ENCODE data around the gene CHCHD3.

The CHCHD3 gene

DNA sequence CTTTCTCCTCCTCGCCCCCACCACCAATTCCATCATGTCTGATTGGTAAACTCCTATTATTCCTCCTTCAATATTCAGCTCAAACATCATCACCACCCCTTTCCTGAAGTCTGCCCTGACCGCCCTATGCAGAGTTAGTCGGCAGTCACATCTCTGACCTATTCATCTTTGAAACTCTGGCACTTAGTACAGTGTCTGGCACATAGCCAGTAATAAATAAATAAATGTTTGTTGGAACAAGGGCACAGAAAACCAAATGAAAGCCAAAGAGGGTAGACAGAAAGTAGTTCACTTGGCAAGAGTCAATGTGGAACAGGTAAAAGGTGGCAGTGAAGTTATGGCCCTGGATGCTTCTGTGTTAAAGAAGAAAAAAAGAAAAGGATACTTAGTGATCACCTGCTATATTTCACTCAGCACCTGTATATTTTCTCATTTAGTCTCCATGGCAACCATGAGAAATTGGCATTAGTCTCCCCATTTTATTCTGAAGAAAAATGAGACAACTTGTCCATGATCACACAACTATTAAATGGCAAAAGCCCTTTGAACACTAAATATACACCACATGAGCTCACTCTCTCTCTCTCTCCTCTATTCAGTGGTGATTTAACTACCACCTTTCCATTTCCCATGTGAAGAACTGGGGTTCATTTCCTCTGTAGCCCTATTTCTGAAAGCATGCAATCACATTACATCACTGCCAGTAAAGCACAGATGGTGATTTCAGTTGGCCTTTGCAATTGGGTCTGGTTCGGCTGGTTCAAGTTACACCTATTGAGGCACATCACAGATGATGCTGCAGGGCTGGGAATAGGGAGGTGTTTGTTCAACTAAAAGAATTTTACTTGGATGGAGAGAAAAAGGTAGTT is 25.3 kb downstream of the CHCHD3 start:
- TF ChIP-seq ZNF565 (CRISPR knock-in tag; conservative IDR thresholded peaks at IDR 0.05; ENCODE audit: low read depth) = no peak
- TF ChIP-seq SNAI2 (CRISPR knock-in tag; IDR thresholded peaks at IDR 0.05) = no peak
- TF ChIP-seq ZNF8 (CRISPR knock-in tag; IDR thresholded peaks at IDR 0.05) = no peak
- TF ChIP-seq OSR1 (CRISPR knock-in tag; IDR thresholded peaks at IDR 0.05) = no peak
- TF ChIP-seq ZNF70 (CRISPR knock-in tag; IDR thresholded peaks at IDR 0.05) = no peak
- TF ChIP-seq ESRRG (CRISPR knock-in tag; IDR thresholded peaks at IDR 0.05) = no peak
- TF ChIP-seq TSHZ2 (CRISPR knock-in tag; IDR thresholded peaks at IDR 0.05) = no peak
- TF ChIP-seq TCF4 (CRISPR knock-in tag; IDR thresholded peaks at IDR 0.05; ENCODE audit: borderline replicate concordance) = no peak
- TF ChIP-seq ARNTL (CRISPR knock-in tag; IDR thresholded peaks at IDR 0.05; ENCODE audit: borderline replicate concordance, low read depth) = no peak
- TF ChIP-seq, protein P1, sequence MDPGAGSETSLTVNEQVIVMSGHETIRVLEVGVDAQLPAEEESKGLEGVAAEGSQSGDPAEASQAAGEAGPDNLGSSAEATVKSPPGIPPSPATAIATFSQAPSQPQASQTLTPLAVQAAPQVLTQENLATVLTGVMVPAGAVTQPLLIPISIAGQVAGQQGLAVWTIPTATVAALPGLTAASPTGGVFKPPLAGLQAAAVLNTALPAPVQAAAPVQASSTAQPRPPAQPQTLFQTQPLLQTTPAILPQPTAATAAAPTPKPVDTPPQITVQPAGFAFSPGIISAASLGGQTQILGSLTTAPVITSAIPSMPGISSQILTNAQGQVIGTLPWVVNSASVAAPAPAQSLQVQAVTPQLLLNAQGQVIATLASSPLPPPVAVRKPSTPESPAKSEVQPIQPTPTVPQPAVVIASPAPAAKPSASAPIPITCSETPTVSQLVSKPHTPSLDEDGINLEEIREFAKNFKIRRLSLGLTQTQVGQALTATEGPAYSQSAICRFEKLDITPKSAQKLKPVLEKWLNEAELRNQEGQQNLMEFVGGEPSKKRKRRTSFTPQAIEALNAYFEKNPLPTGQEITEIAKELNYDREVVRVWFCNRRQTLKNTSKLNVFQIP (CRISPR knock-in tag; IDR thresholded peaks at IDR 0.05; ENCODE audit: borderline replicate concordance, low read depth) = no peak
- no peak for TF ChIP-seq ZC3H10 (CRISPR knock-in tag; IDR thresholded peaks at IDR 0.05)
- TF ChIP-seq, protein P2, sequence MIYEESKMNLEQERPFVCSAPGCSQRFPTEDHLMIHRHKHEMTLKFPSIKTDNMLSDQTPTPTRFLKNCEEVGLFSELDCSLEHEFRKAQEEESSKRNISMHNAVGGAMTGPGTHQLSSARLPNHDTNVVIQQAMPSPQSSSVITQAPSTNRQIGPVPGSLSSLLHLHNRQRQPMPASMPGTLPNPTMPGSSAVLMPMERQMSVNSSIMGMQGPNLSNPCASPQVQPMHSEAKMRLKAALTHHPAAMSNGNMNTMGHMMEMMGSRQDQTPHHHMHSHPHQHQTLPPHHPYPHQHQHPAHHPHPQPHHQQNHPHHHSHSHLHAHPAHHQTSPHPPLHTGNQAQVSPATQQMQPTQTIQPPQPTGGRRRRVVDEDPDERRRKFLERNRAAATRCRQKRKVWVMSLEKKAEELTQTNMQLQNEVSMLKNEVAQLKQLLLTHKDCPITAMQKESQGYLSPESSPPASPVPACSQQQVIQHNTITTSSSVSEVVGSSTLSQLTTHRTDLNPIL (CRISPR knock-in tag; IDR thresholded peaks at IDR 0.05; ENCODE audit: low read depth) = no peak
- no peak for TF ChIP-seq CSRNP3 (CRISPR knock-in tag; IDR thresholded peaks at IDR 0.05)
- TF ChIP-seq BACH2 (CRISPR knock-in tag; IDR thresholded peaks at IDR 0.05; ENCODE audit: borderline replicate concordance) = no peak
- TF ChIP-seq GLIS3 (CRISPR knock-in tag; IDR thresholded peaks at IDR 0.05) = no peak
- TF ChIP-seq ISL1 (CRISPR knock-in tag; IDR thresholded peaks at IDR 0.05) = no peak
- TF ChIP-seq CSDC2 (CRISPR knock-in tag; IDR thresholded peaks at IDR 0.05) = no peak
- TF ChIP-seq RARB (CRISPR knock-in tag; IDR thresholded peaks at IDR 0.05) = no peak
- ATAC-seq = no peak

DNA sequence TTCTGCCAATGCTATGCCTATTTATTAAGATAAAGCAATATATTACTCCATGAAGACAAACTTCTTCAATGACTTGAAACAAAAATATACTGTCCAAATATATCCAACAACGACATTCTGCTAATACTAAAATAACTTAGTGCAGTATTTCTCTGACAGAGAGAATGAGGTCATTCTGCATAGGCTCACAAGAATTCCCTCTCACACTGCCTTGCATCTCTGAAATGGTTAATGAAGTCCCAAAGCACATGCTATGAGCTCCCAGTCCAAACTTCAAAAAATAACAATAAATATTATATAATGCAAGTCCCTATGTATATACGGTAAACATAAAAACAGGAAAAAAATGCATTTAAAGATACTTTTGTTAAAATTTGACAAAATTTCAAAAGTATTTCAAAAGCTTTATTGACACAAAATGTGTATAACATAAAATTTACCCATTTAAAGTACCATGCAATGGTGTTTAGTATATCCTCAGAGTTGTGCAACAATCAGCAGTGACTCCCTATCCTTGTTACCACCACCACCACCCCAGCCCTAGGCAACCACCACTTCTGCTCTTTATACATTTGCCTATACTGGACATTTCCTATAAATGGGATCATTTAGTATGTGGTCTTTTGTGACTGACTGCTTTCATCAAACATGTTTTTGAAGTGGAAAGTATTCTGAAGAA is 27.6 kb downstream of the CHCHD3 start:
- peak; percentile 38 for ATAC-seq
- TF ChIP-seq ZFP3 (CRISPR knock-in tag; IDR thresholded peaks at IDR 0.05) (no peak), ZC3H10 (CRISPR knock-in tag; IDR thresholded peaks at IDR 0.05) (no peak), CSDC2 (CRISPR knock-in tag; IDR thresholded peaks at IDR 0.05) (no peak), BACH2 (CRISPR knock-in tag; IDR thresholded peaks at IDR 0.05; ENCODE audit: borderline replicate concordance) (no peak), GLIS3 (CRISPR knock-in tag; IDR thresholded peaks at IDR 0.05) (no peak), PPARA (CRISPR knock-in tag; IDR thresholded peaks at IDR 0.05; ENCODE audit: borderline replicate concordance) (no peak), TSHZ2 (CRISPR knock-in tag; IDR thresholded peaks at IDR 0.05) (no peak), OSR1 (CRISPR knock-in tag; IDR thresholded peaks at IDR 0.05) (no peak), ZNF70 (CRISPR knock-in tag; IDR thresholded peaks at IDR 0.05) (no peak), ZFP30 (CRISPR knock-in tag; IDR thresholded peaks at IDR 0.05) (no peak), SNAI2 (CRISPR knock-in tag; IDR thresholded peaks at IDR 0.05) (no peak), CSRNP3 (CRISPR knock-in tag; IDR thresholded peaks at IDR 0.05) (no peak), ZNF565 (CRISPR knock-in tag; conservative IDR thresholded peaks at IDR 0.05; ENCODE audit: low read depth) (no peak)
- TF ChIP-seq, protein P2 (CRISPR knock-in tag; IDR thresholded peaks at IDR 0.05; ENCODE audit: low read depth) = no peak
- TF ChIP-seq, protein P3, sequence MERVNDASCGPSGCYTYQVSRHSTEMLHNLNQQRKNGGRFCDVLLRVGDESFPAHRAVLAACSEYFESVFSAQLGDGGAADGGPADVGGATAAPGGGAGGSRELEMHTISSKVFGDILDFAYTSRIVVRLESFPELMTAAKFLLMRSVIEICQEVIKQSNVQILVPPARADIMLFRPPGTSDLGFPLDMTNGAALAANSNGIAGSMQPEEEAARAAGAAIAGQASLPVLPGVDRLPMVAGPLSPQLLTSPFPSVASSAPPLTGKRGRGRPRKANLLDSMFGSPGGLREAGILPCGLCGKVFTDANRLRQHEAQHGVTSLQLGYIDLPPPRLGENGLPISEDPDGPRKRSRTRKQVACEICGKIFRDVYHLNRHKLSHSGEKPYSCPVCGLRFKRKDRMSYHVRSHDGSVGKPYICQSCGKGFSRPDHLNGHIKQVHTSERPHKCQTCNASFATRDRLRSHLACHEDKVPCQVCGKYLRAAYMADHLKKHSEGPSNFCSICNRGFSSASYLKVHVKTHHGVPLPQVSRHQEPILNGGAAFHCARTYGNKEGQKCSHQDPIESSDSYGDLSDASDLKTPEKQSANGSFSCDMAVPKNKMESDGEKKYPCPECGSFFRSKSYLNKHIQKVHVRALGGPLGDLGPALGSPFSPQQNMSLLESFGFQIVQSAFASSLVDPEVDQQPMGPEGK (CRISPR knock-in tag; IDR thresholded peaks at IDR 0.05; ENCODE audit: borderline replicate concordance) = no peak

All from SK-N-SH treated with all-trans-retinoic acid at 6 μM for 48 hours (cell line).